K562 (cell line): ENCODE data around the gene TMEM11. TPM values are rescaled to one million over a fixed set of nuclear protein-coding genes. Genes with fewer than 3 reads are reported as not detected.

Experiments
- ATAC-seq: fragments of 200-7000 bp; cut with Tn5 transposase; 3 replicates; pipeline ENCODE4 v1.9.1; 2020; ENCODE audit warnings: moderate library complexity
- BruUV-seq: library from RNA; stranded (reverse); fragments of 400-500 nt; replicated peaks from 2 replicates; lab custom pipeline; 2021; lab: Mats Ljungman, UMichigan
- CTCF ChIA-PET: fragments of 300-600 bp; formaldehyde crosslinking; extraction: SDS; loops from one replicate; lab custom pipeline; 2021; ENCODE audit warnings: low intra/inter-chr PET ratio; lab: Yijun Ruan, JAX
- POLR2A ChIA-PET: fragments of 300-600, 350-650 bp; sonication (Branson Sonifier 250); formaldehyde crosslinking; extraction: SDS; loops from one replicate; lab custom pipeline; 2021; ENCODE audit warnings: antibody characterized with exemption, inconsistent platforms; lab: Yijun Ruan, JAX
- DNase-seq, 4 experiments: peaks; one replicate each; pipeline versions ENCODE4 v3.0.0 to v3.0.0-alpha.2; 2011 to 2018; ENCODE audit warnings: low spot score in 3 of 4, mixed read lengths in 3 of 4; ENCODE audit errors: extremely low read depth in 1 of 4
- FAIRE-seq: peaks from 2 replicates; lab custom pipeline; 2011; peaks lifted over from hg19 to GRCh38; lab: Jason Lieb, UNC
- H2AFZ ChIP-seq: 2 replicates; pipeline ENCODE4 v1.6.0; 2011; ENCODE audit warnings: low read depth, low read length, control low read depth, inconsistent platforms
- H3K27ac ChIP-seq: fragments of 200-600 bp; 3 replicates; pipeline ENCODE4 v1.8.0; 2011; ENCODE audit warnings: low read depth, mild to moderate bottlenecking, control low read depth, inconsistent platforms, low read length, moderate library complexity, mixed read lengths; ENCODE audit errors: extremely low read depth
- H3K27me3 ChIP-seq, 2 experiments: fragments of 300-600 bp in 1 of 2; 2 replicates in 1 of 2; 3 replicates in 1 of 2; pipeline versions ENCODE4 v1.6.0 to v1.8.0; 2011; ENCODE audit warnings: inconsistent platforms in 2 of 2, low read length in 2 of 2, mild to moderate bottlenecking in 1 of 2, mixed read lengths in 1 of 2, moderate library complexity in 1 of 2; ENCODE audit not compliant: control insufficient read depth in 2 of 2, insufficient read depth in 2 of 2
- H3K36me3 ChIP-seq: fragments of 300-600 bp; 3 replicates; pipeline ENCODE4 v1.8.0; 2011; ENCODE audit warnings: mild to moderate bottlenecking, low read length, inconsistent platforms; ENCODE audit not compliant: control insufficient read depth, insufficient read depth
- H3K4me1 ChIP-seq, 2 experiments: fragments of 200-600 bp in 1 of 2; replicated peaks in 1 of 2; 2 replicates in 1 of 2; 3 replicates in 1 of 2; pipeline versions ENCODE4 v1.5.1 to v1.8.0; 2011; ENCODE audit warnings: inconsistent platforms in 2 of 2, low read length in 2 of 2, mild to moderate bottlenecking in 1 of 2, mixed read lengths in 1 of 2, moderate library complexity in 1 of 2; ENCODE audit not compliant: control insufficient read depth in 2 of 2, insufficient read depth in 2 of 2
- H3K4me2 ChIP-seq: 2 replicates; pipeline ENCODE4 v1.6.1; 2011; ENCODE audit warnings: low read length, control low read depth, inconsistent platforms, mixed read lengths; ENCODE audit not compliant: insufficient read depth
- H3K4me3 ChIP-seq: fragments of 200-600 bp; sonication (generic), shearing (Covaris generic); 2 replicates; pipeline ENCODE4 v1.5.1; 2016; ENCODE audit warnings: control low read depth, inconsistent platforms
- H3K79me2 ChIP-seq: fragments of 200-600 bp; 3 replicates; pipeline ENCODE4 v1.8.0; 2011; ENCODE audit warnings: low read length, inconsistent platforms; ENCODE audit not compliant: control insufficient read depth, insufficient read depth
- H3K9ac ChIP-seq, 2 experiments: 2 replicates each; pipeline versions ENCODE4 v1.6.0 to v1.6.1; 2011; ENCODE audit warnings: low read depth in 2 of 2, low read length in 2 of 2, control low read depth in 1 of 2, inconsistent platforms in 1 of 2, mild to moderate bottlenecking in 1 of 2, mixed read lengths in 1 of 2; ENCODE audit not compliant: insufficient read depth in 1 of 2
- H3K9me1 ChIP-seq: one replicate; pipeline ENCODE4 v1.6.0; 2011; ENCODE audit warnings: inconsistent platforms, mild to moderate bottlenecking, low read length, moderate library complexity; ENCODE audit not compliant: control insufficient read depth, insufficient read depth
- H3K9me3 ChIP-seq: replicated peaks from 2 replicates; pipeline ENCODE4 v1.5.1; 2011; ENCODE audit warnings: low read depth, low read length, inconsistent platforms; ENCODE audit not compliant: control insufficient read depth, insufficient read depth
- H4K20me1 ChIP-seq: replicated peaks from 2 replicates; pipeline ENCODE4 v1.6.1; 2011; ENCODE audit warnings: low read length, inconsistent platforms, mixed read lengths; ENCODE audit not compliant: control insufficient read depth, insufficient read depth
- NCOA6 ChIP-seq: fragments of 450-650 bp; IDR thresholded peaks from 2 replicates; pipeline ENCODE4 v1.6.1; 2017; ENCODE audit warnings: mild to moderate bottlenecking
- NCOR1 ChIP-seq: fragments of 450-650 bp; IDR thresholded peaks from 2 replicates; pipeline ENCODE4 v1.6.1; 2016; ENCODE audit warnings: mild to moderate bottlenecking, moderate library complexity
- PHF20 ChIP-seq: fragments of 450-650 bp; IDR thresholded peaks from 2 replicates; pipeline ENCODE4 v1.6.1; 2018; ENCODE audit not compliant: partially characterized antibody
- PPARD ChIP-seq: fragments of 250-450 bp; sonication (Bioruptor Pico); IDR thresholded peaks from 2 replicates; pipeline ENCODE4 v1.8.0; 2022; ENCODE audit warnings: inconsistent platforms, mild to moderate bottlenecking, moderate library complexity
- WHSC1 ChIP-seq: IDR thresholded peaks from one replicate; pipeline ENCODE4 v1.6.1; 2012; ENCODE audit warnings: low read length, control low read depth, inconsistent platforms
- ZFP1 ChIP-seq: fragments of 450-650 bp; formaldehyde crosslinking; IDR thresholded peaks from 2 replicates; pipeline ENCODE4 v1.4.0; 2020; ENCODE audit warnings: mild to moderate bottlenecking, mixed read lengths
- ZNF263 ChIP-seq: sonication (generic); formaldehyde crosslinking; IDR thresholded peaks from 2 replicates; pipeline ENCODE4 v1.8.0; 2022; ENCODE audit warnings: mild to moderate bottlenecking, missing genetic modification reagents, borderline replicate concordance
- ZNF561 ChIP-seq: fragments of 450-650 bp; formaldehyde crosslinking; conservative IDR thresholded peaks from 2 replicates; pipeline ENCODE4 v1.4.0; 2020; ENCODE audit warnings: mild to moderate bottlenecking, moderate library complexity
- WGBS: fragments of 100-300 bp; shearing (Covaris generic); methylation state at CpG from one replicate; pipeline ENCODE4 v1.1.6; 2016; ENCODE audit warnings: low coverage, mixed read lengths; ENCODE audit not compliant: insufficient coverage; ENCODE audit errors: missing lambda C conversion rate; 5-methylcytosine and 5-hydroxymethylcytosine counted together
- in situ Hi-C: fragments of 300-500 bp; cut with MboI; formaldehyde crosslinking; loops from 4 replicates; pipeline ENCODE4 v1.15.0; 2018; ENCODE audit warnings: inconsistent platforms, mixed read lengths
- intact Hi-C: fragments of 100-400 bp; cut with micrococcal nuclease; formaldehyde crosslinking; loops from 2 replicates; pipeline ENCODE4 v1.14.2; 2022
- polyA plus RNA-seq, 8 experiments: library from polyadenylated mRNA; depleted of rRNA in 4 of 8; stranded (reverse) in 5 of 8; unstranded in 3 of 8; fragments of >200 nt; fragmentation: Nextera tagmentation in 2 of 8; fragmentation: Illumina TruSeq in 1 of 8; extraction: Ambion mirVana in 2 of 8; extraction: Trizol in 1 of 8; gene quantifications; 2 replicates each; pipeline versions ENCODE4 v1.2.1 to v1.2.3, GENCODE V29; 2011 to 2014; ENCODE audit warnings: inconsistent platforms in 1 of 8, missing spikeins in 1 of 8
- total RNA-seq, 7 experiments: library from RNA; depleted of rRNA in 6 of 7; stranded (reverse); fragments of >200 nt in 6 of 7; fragmentation: Illumina TruSeq in 2 of 7; extraction: Trizol in 2 of 7; gene quantifications; 2 replicates each; pipeline versions ENCODE4 v1.2.1 to v1.2.3, GENCODE V29; 2011 to 2021; ENCODE audit warnings: low replicate concordance in 1 of 7

The TMEM11 gene
- total and polyA plus RNA-seq, 9 of the 15 experiments (the other 6 are each of a cell fraction or from before 2014, with no cell fraction given): 12.0 to 40.7 (median 30.0) TPM

DNA sequence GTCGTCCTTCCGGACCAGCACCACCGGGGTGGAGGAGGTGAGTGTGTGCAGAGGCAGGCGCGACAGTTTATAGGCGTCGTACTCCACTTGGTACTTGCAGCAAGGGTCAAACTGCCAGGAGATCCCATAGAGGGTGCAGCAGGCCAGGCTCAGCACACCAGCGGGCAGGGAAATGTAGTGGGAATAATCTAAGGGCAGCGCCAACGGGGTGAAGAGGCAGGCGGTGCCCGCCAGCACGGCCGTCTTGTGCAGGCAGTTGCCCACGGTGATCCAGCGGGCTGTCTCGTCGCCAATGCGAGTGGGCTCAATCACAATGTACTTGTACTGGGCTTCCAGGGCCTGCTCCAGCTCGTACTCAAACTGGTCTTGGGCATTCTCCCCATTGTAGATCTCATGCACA, 15.6 kb downstream of the TMEM11 start:
- no peak overlapping the region for H3K4me3 ChIP-seq
- peaks cover 54% of the 10 kb centered on the region for H3K79me2 ChIP-seq
- DNase-seq (no peak), FAIRE-seq (no peak), ATAC-seq (no peak)
- no peak overlapping the region for H3K9ac ChIP-seq
- no peak overlapping the region for H2AFZ ChIP-seq
- no peaks in the 10 kb centered on the region for H3K9me3 ChIP-seq
- peaks cover 22% of the 10 kb centered on the region; the same call in 1 of the 3 replicates for H3K36me3 ChIP-seq
- H4K20me1 ChIP-seq: peaks cover 43% of the 10 kb centered on the region
- H3K27ac ChIP-seq: no peak overlapping the region
- no peak overlapping the region for H3K4me2 ChIP-seq
- 96% methylated on average over 13 of the region's 20 CpGs for WGBS
- BruUV-seq: no TSS peak
- intact Hi-C loops (no loop called here), in situ Hi-C loops (no loop called here)
- TF ChIP-seq ZFP1 (CRISPR knock-in tag) (no peak), PPARD (CRISPR knock-in tag) (no peak)
- CTCF ChIA-PET: no interaction called here
- peaks cover 0 to 32% of the 10 kb centered on the region in 2 experiments; a peak in 4 of 5 replicates for H3K4me1 ChIP-seq
- H3K27me3 ChIP-seq: no peaks in the 10 kb centered on the region
- H3K9me1 ChIP-seq: peaks cover 9% of the 10 kb centered on the region
- POLR2A ChIA-PET: no interaction called here

DNA sequence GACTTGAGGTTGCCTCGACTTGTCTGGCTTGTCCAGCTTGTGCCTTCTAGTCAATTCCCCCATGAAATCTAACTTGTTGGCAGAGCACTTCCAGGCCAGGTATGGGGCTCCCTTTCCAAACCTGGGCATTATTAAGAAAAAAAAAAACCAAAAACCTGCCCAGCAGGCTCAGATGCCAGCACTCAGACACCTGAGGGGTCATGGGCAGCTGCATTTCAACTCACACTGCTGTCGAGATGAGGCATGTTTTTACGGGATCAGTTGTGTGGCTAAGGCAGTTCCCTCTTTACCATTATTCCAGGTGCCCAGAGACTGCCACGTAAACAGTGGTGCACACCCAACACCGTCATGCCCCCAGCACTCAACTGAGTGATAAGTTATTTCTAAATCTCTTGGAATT, 17.8 kb downstream of the TMEM11 start:
- H3K36me3 ChIP-seq: peaks cover 22% of the 10 kb centered on the region; the same call in 1 of the 3 replicates
- peaks cover 34% of the 10 kb centered on the region for H3K79me2 ChIP-seq
- BruUV-seq: no TSS peak
- H3K4me1 ChIP-seq: peaks cover 0 to 23% of the 10 kb centered on the region in 2 experiments; a peak in 4 of 5 replicates
- WGBS: 91% methylated on average over 5 of the region's 5 CpGs
- FAIRE-seq: no peak
- H3K9me3 ChIP-seq: no peaks in the 10 kb centered on the region
- ATAC-seq: no peak
- H3K9ac ChIP-seq: no peak overlapping the region
- no peaks in the 10 kb centered on the region for H3K27me3 ChIP-seq
- no peak overlapping the region for H3K27ac ChIP-seq
- H3K4me2 ChIP-seq: no peak overlapping the region
- peaks cover 9% of the 10 kb centered on the region for H3K9me1 ChIP-seq
- intact Hi-C loops: no loop called here
- POLR2A ChIA-PET: interaction anchor here (1.0 to 1.9 kb wide), 2 partner anchors 10 to 15 kb away, joined by 3 to 5 read pairs; no protein-coding TSS in a partner anchor
- no peak for TF ChIP-seq ZNF263 (CRISPR knock-in tag)
- no peak for TF ChIP-seq NCOR1
- TF ChIP-seq PHF20: no peak
- no peak for TF ChIP-seq NCOA6
- no peak for TF ChIP-seq ZNF561 (CRISPR knock-in tag)
- no peak for TF ChIP-seq WHSC1
- TF ChIP-seq, all 486 proteins: peak for 0
- Histone ChIP-seq H4K20me1 (peaks cover 27% of the 10 kb centered on the region), H3K4me3 (no peak overlapping the region), H2AFZ (no peak overlapping the region)
- in situ Hi-C loops: no loop called here
- DNase-seq: no peak
- CTCF ChIA-PET: no interaction called here
